ENCODE data around the gene GNAT3. TPM values are rescaled to one million over a fixed set of nuclear protein-coding genes. Genes with fewer than 3 reads are reported as not detected.

Gene GNAT3
- not detected for polyA plus RNA-seq (2013, experiment 1 of 2)
- not detected for polyA plus RNA-seq (2013, experiment 2 of 2)

DNA sequence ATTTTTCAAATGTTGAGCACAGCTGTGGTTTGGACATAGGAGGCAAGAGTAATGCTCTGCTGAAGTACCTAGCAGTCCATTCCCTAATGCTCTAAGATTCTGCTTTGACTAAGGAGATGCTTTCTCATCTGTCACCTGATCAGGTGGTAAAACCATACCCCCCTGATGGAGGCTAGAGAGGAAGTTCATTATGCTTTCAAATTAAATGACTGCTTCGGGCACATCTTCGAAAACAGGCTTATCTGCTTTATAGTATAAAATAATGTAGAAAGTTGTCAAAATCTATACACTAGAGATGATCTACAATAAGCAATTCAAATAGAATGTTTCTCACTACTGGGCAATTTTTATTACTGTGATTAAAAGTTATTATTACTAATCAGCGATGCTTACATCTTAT, at the start of gene GNAT3:
Gene GNAT3 (minus strand): TSS at position 101 of the 400 bp plus-strand sequence. CDS start 138 bp downstream, outside the sequence.
- WGBS, 2 donors (ENCODE audit: extremely low coverage in 2 of 2, insufficient read length in 2 of 2, insufficient replicate concordance in 1 of 2): no CpG with 5 or more reads among the region's 3 CpGs

DNA sequence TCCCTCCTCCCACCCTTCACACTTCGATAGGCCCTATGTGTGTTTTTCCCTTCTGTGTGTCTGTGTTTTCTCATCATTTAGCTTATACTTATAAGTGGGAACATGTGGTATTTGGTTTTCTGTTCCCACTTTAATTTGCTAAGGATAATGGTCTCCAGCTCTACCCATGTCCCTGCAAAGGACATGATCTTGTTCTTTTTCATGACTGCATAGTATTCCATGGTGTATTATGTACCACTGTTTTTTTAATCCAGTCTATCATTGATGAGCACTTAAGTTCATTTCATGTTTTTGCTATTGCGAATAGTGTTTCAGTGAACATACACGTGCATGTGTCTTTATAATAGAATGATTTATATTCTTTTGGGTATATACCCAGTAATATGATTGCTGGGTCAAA, 46.3 kb upstream of the GNAT3 start:
- H3K18ac ChIP-seq (ENCODE audit: low read length): no peak overlapping the region
- H2BK12ac ChIP-seq (ENCODE audit: low read length): no peak overlapping the region
- no peak overlapping the region for H4K91ac ChIP-seq (ENCODE audit: low read depth, low read length, poor library complexity)
- H2BK5ac ChIP-seq (ENCODE audit: low read length): no peak overlapping the region
- no peak overlapping the region for H2AK5ac ChIP-seq (ENCODE audit: low read depth, low read length)
- no peaks in the 10 kb centered on the region for H3K36me3 ChIP-seq (replicated peaks in 1 of 2; ENCODE audit: control insufficient read depth in 2 of 2, insufficient read depth in 2 of 2, low read length in 2 of 2)
- H3K23ac ChIP-seq (ENCODE audit: low read depth, low read length, poor library complexity): no peak overlapping the region
- no peak overlapping the region for H3K27ac ChIP-seq (replicated peaks; ENCODE audit: low read length)
- H3K14ac ChIP-seq (ENCODE audit: low read length): no peak overlapping the region
- H3K79me1 ChIP-seq (ENCODE audit: low read depth, low read length): no peaks in the 10 kb centered on the region
- H3K4me3 ChIP-seq (ENCODE audit: low read length in 2 of 2): no peak overlapping the region
- WGBS, 2 donors (ENCODE audit: extremely low coverage in 2 of 2, insufficient read length in 2 of 2, insufficient replicate concordance in 1 of 2): no CpG with 5 or more reads among the region's 3 CpGs
- H2BK120ac ChIP-seq (ENCODE audit: low read depth, low read length): no peak overlapping the region
- no peaks in the 10 kb centered on the region for H3K4me1 ChIP-seq (ENCODE audit: control insufficient read depth in 2 of 2, insufficient read depth in 1 of 2, low read depth in 1 of 2, low read length in 2 of 2)
- H3K27me3 ChIP-seq (ENCODE audit: control insufficient read depth in 3 of 3, insufficient read depth in 3 of 3, low read depth in 1 of 3, low read length in 3 of 3): no peaks in the 10 kb centered on the region
- H3K4ac ChIP-seq (ENCODE audit: low read length): no peak overlapping the region
- H3K9ac ChIP-seq (ENCODE audit: low read depth, low read length, poor library complexity): no peak overlapping the region
- H3K4me2 ChIP-seq (ENCODE audit: insufficient read depth, low read length, poor library complexity, severe bottlenecking): no peak overlapping the region
- H3K9me3 ChIP-seq (replicated peaks in 1 of 2; ENCODE audit: control insufficient read depth in 2 of 2, insufficient read depth in 1 of 2, low read depth in 1 of 2, low read length in 2 of 2): no peaks in the 10 kb centered on the region
- no peak overlapping the region for H2BK15ac ChIP-seq (ENCODE audit: low read length)
- no peak for DNase-seq (ENCODE audit: low spot score)
- no peak overlapping the region for H4K8ac ChIP-seq (ENCODE audit: low read depth, low read length)
- H2AFZ ChIP-seq (ENCODE audit: low read length): no peak overlapping the region

More for the DNA sequence above, at the start of gene GNAT3:
- no peak within 1 kb of the TSS for H2AFZ ChIP-seq (ENCODE audit: low read length)
- no peak within 1 kb of the TSS for H2AK5ac ChIP-seq (ENCODE audit: low read depth, low read length)
- no peak within 1 kb of the TSS for H4K8ac ChIP-seq (ENCODE audit: low read depth, low read length)
- H4K91ac ChIP-seq (ENCODE audit: low read depth, low read length, poor library complexity): no peak within 1 kb of the TSS
- no peak for DNase-seq (ENCODE audit: low spot score)
- no peaks in the 10 kb centered on the region for H3K27me3 ChIP-seq (ENCODE audit: control insufficient read depth in 3 of 3, insufficient read depth in 3 of 3, low read depth in 1 of 3, low read length in 3 of 3)
- no peaks in the 10 kb centered on the region for H3K9me3 ChIP-seq (replicated peaks in 1 of 2; ENCODE audit: control insufficient read depth in 2 of 2, insufficient read depth in 1 of 2, low read depth in 1 of 2, low read length in 2 of 2)
- H2BK15ac ChIP-seq (ENCODE audit: low read length): no peak within 1 kb of the TSS
- no peak within 1 kb of the TSS for H3K18ac ChIP-seq (ENCODE audit: low read length)
- no peak within 1 kb of the TSS for H3K4me2 ChIP-seq (ENCODE audit: insufficient read depth, low read length, poor library complexity, severe bottlenecking)
- no peak within 1 kb of the TSS for H2BK5ac ChIP-seq (ENCODE audit: low read length)
- no peak within 1 kb of the TSS for H3K4me3 ChIP-seq (ENCODE audit: low read length in 2 of 2)
- H3K27ac ChIP-seq (replicated peaks; ENCODE audit: low read length): no peak within 1 kb of the TSS
- no peak within 1 kb of the TSS for H3K4ac ChIP-seq (ENCODE audit: low read length)
- H3K36me3 ChIP-seq (replicated peaks in 1 of 2; ENCODE audit: control insufficient read depth in 2 of 2, insufficient read depth in 2 of 2, low read length in 2 of 2): no peaks in the 10 kb centered on the region
- H3K23ac ChIP-seq (ENCODE audit: low read depth, low read length, poor library complexity): no peak within 1 kb of the TSS
- H3K4me1 ChIP-seq (ENCODE audit: control insufficient read depth in 2 of 2, insufficient read depth in 1 of 2, low read depth in 1 of 2, low read length in 2 of 2): no peaks in the 10 kb centered on the region
- H3K79me1 ChIP-seq (ENCODE audit: low read depth, low read length): no peaks in the 10 kb centered on the region
- H2BK120ac ChIP-seq (ENCODE audit: low read depth, low read length): no peak within 1 kb of the TSS
- H2BK12ac ChIP-seq (ENCODE audit: low read length): no peak within 1 kb of the TSS
- no peak within 1 kb of the TSS for H3K14ac ChIP-seq (ENCODE audit: low read length)
- no peak within 1 kb of the TSS for H3K9ac ChIP-seq (ENCODE audit: low read depth, low read length, poor library complexity)

DNA sequence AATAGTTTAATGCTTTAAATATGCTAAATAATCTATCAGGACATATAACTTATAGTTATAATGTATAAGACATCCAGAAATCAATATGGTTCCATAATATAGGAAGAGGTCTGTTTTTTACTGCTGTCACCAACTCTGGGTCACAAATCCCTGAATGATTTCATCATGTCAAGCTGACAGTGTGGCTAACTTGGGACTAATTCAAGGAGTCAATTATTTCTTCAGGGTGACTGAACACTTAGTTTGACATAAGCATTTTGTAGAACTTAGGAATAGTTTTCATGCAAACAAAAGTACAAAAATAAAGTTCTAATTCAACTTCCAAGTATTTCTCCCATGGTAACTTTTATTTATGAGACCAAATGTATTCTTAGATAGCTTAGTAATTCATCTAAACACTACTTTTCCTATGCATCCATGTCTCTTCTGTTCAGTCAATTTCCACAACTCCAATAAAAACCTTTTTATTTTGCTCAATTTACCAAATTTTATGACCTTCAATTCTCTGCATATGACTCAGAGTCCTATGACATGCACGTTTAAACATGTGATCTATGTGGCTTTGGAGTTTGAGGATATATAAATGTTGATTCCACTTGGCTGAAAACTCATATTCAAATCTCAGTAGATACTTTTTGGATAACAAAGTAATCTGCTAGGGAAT, 40.3 kb upstream of the GNAT3 start:
- H3K4ac ChIP-seq (ENCODE audit: low read length): no peak overlapping the region
- no peak overlapping the region for H3K9ac ChIP-seq (ENCODE audit: low read depth, low read length, poor library complexity)
- H2BK5ac ChIP-seq (ENCODE audit: low read length): no peak overlapping the region
- H3K36me3 ChIP-seq (replicated peaks in 1 of 2; ENCODE audit: control insufficient read depth in 2 of 2, insufficient read depth in 2 of 2, low read length in 2 of 2): no peaks in the 10 kb centered on the region
- H3K18ac ChIP-seq (ENCODE audit: low read length): no peak overlapping the region
- H3K27me3 ChIP-seq (ENCODE audit: control insufficient read depth in 3 of 3, insufficient read depth in 3 of 3, low read depth in 1 of 3, low read length in 3 of 3): no peaks in the 10 kb centered on the region
- H3K9me3 ChIP-seq (replicated peaks in 1 of 2; ENCODE audit: control insufficient read depth in 2 of 2, insufficient read depth in 1 of 2, low read depth in 1 of 2, low read length in 2 of 2): no peaks in the 10 kb centered on the region
- H3K79me1 ChIP-seq (ENCODE audit: low read depth, low read length): no peaks in the 10 kb centered on the region
- no peak overlapping the region for H2AFZ ChIP-seq (ENCODE audit: low read length)
- no peak for DNase-seq (ENCODE audit: low spot score)
- no peak overlapping the region for H2BK120ac ChIP-seq (ENCODE audit: low read depth, low read length)
- no peak overlapping the region for H3K4me2 ChIP-seq (ENCODE audit: insufficient read depth, low read length, poor library complexity, severe bottlenecking)
- no peak overlapping the region for H4K91ac ChIP-seq (ENCODE audit: low read depth, low read length, poor library complexity)
- H3K23ac ChIP-seq (ENCODE audit: low read depth, low read length, poor library complexity): no peak overlapping the region
- H2BK15ac ChIP-seq (ENCODE audit: low read length): no peak overlapping the region
- no peak overlapping the region for H2BK12ac ChIP-seq (ENCODE audit: low read length)
- no peak overlapping the region for H4K8ac ChIP-seq (ENCODE audit: low read depth, low read length)
- no peaks in the 10 kb centered on the region for H3K4me1 ChIP-seq (ENCODE audit: control insufficient read depth in 2 of 2, insufficient read depth in 1 of 2, low read depth in 1 of 2, low read length in 2 of 2)
- H3K4me3 ChIP-seq (ENCODE audit: low read length in 2 of 2): no peak overlapping the region
- no peak overlapping the region for H3K27ac ChIP-seq (replicated peaks; ENCODE audit: low read length)
- H3K14ac ChIP-seq (ENCODE audit: low read length): no peak overlapping the region
- WGBS, 2 donors (ENCODE audit: extremely low coverage in 2 of 2, insufficient read length in 2 of 2, insufficient replicate concordance in 1 of 2): no CpG with 5 or more reads among the region's 1 CpG
- H2AK5ac ChIP-seq (ENCODE audit: low read depth, low read length): no peak overlapping the region

DNA sequence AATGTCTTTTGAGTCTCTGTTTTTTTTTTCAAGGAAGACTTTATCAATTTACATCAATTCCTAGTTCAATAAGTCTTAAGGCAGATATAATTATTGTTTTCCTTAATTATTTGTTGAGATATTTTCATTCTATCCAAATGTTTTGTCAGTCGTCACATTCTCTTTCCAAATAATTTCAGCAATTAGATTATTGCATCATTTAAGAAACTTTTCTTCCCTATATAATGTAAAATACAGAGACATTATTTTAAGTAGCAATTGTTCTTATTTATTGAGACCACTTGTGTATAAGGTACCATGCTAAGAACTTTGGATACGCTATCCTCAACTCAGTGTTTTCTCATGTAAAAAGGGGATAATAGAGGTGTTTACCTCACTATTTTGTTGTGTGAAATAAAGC, 38.1 kb upstream of the GNAT3 start:
- H4K8ac ChIP-seq (ENCODE audit: low read depth, low read length): no peak overlapping the region
- H3K27me3 ChIP-seq (ENCODE audit: control insufficient read depth in 3 of 3, insufficient read depth in 3 of 3, low read depth in 1 of 3, low read length in 3 of 3): no peaks in the 10 kb centered on the region
- H3K27ac ChIP-seq (replicated peaks; ENCODE audit: low read length): no peak overlapping the region
- no peaks in the 10 kb centered on the region for H3K9me3 ChIP-seq (replicated peaks in 1 of 2; ENCODE audit: control insufficient read depth in 2 of 2, insufficient read depth in 1 of 2, low read depth in 1 of 2, low read length in 2 of 2)
- H3K18ac ChIP-seq (ENCODE audit: low read length): no peak overlapping the region
- no peaks in the 10 kb centered on the region for H3K36me3 ChIP-seq (replicated peaks in 1 of 2; ENCODE audit: control insufficient read depth in 2 of 2, insufficient read depth in 2 of 2, low read length in 2 of 2)
- H3K23ac ChIP-seq (ENCODE audit: low read depth, low read length, poor library complexity): no peak overlapping the region
- DNase-seq (ENCODE audit: low spot score): no peak
- WGBS, 2 donors (ENCODE audit: extremely low coverage in 2 of 2, insufficient read length in 2 of 2, insufficient replicate concordance in 1 of 2): no CpG with 5 or more reads among the region's 2 CpGs
- H2AK5ac ChIP-seq (ENCODE audit: low read depth, low read length): no peak overlapping the region
- H2BK120ac ChIP-seq (ENCODE audit: low read depth, low read length): no peak overlapping the region
- no peak overlapping the region for H2BK15ac ChIP-seq (ENCODE audit: low read length)
- H3K9ac ChIP-seq (ENCODE audit: low read depth, low read length, poor library complexity): no peak overlapping the region
- no peak overlapping the region for H3K14ac ChIP-seq (ENCODE audit: low read length)
- no peak overlapping the region for H3K4me3 ChIP-seq (ENCODE audit: low read length in 2 of 2)
- no peak overlapping the region for H2BK5ac ChIP-seq (ENCODE audit: low read length)
- no peaks in the 10 kb centered on the region for H3K79me1 ChIP-seq (ENCODE audit: low read depth, low read length)
- no peak overlapping the region for H3K4me2 ChIP-seq (ENCODE audit: insufficient read depth, low read length, poor library complexity, severe bottlenecking)
- no peaks in the 10 kb centered on the region for H3K4me1 ChIP-seq (ENCODE audit: control insufficient read depth in 2 of 2, insufficient read depth in 1 of 2, low read depth in 1 of 2, low read length in 2 of 2)
- H4K91ac ChIP-seq (ENCODE audit: low read depth, low read length, poor library complexity): no peak overlapping the region
- no peak overlapping the region for H2AFZ ChIP-seq (ENCODE audit: low read length)
- H2BK12ac ChIP-seq (ENCODE audit: low read length): no peak overlapping the region
- no peak overlapping the region for H3K4ac ChIP-seq (ENCODE audit: low read length)

All from neuronal stem cell (in vitro differentiated cells).